BJ (cell line): ENCODE results near the gene CES3. TPM values are rescaled to one million over a fixed set of nuclear protein-coding genes. Genes with fewer than 3 reads are reported as not detected.
A peak's percentile ranks its signal among the peaks of the same experiment; 100 is the strongest.
"Not testable (repeated sequence)": the region's sequence is repeated elsewhere in the genome, so short reads cannot be mapped to it uniquely, and the experiment has no call there.

ENCODE experiments used
- CTCF ChIA-PET: fragments of 350-600 bp; formaldehyde crosslinking; extraction: SDS; loops from one replicate; lab custom pipeline; 2021; ENCODE audit warnings: antibody characterized with exemption, inconsistent platforms; lab: Yijun Ruan, JAX
- POLR2A ChIA-PET: fragments of 300-600 bp; sonication (Branson Sonifier 250); formaldehyde crosslinking; extraction: SDS; loops from one replicate; lab custom pipeline; 2021; ENCODE audit warnings: antibody characterized with exemption; lab: Charles Lee
- DNase-seq: peaks from one replicate; pipeline ENCODE4 v3.0.0-alpha.2; 2011; ENCODE audit warnings: low read depth
- H3K27me3 ChIP-seq: 2 replicates; pipeline ENCODE4 v1.6.0; 2011; ENCODE audit warnings: low read length; ENCODE audit not compliant: control insufficient read depth, insufficient read depth
- H3K36me3 ChIP-seq: 2 replicates; pipeline ENCODE4 v1.5.1; 2011; ENCODE audit warnings: low read length; ENCODE audit not compliant: control insufficient read depth, insufficient read depth
- H3K4me3 ChIP-seq: 2 replicates; pipeline ENCODE4 v1.5.1; 2011; ENCODE audit warnings: low read depth, mild to moderate bottlenecking, control low read depth, low read length
- CTCF ChIP-seq: IDR thresholded peaks from 2 replicates; pipeline ENCODE4 v1.5.1; 2011; ENCODE audit warnings: low read depth, mild to moderate bottlenecking, control low read depth, inconsistent platforms, low read length, moderate library complexity; ENCODE audit not compliant: insufficient read depth
- polyA plus RNA-seq: library from polyadenylated mRNA; depleted of rRNA; stranded (reverse); fragments of >200 nt; gene quantifications from 2 replicates; pipeline ENCODE4 v1.2.3, GENCODE V29; 2011

The CES3 gene
- polyA plus RNA-seq, 1 experiment, result 0.13 TPM

GRCh38 chr16:66930189-66930588 is 30.9 kb upstream of the CES3 start:
- DNase-seq, result no peak
- Histone ChIP-seq H3K36me3 (peaks cover 6% of the 10 kb centered on the region; the same call in 1 of the 2 replicates), H3K4me3 (no peak overlapping the region), H3K27me3 (no peaks in the 10 kb centered on the region)
- TF ChIP-seq CTCF, result no peak
- ChIA-PET POLR2A (no interaction called here), CTCF (interaction anchor here (1.4 to 4.8 kb wide), 2 partner anchors 34 to 255 kb away, joined by 3 to 29 read pairs; no protein-coding TSS in a partner anchor)

GRCh38 chr16:66931665-66932064 is 29.4 kb upstream of the CES3 start:
- no peak for DNase-seq
- CTCF ChIA-PET, result interaction anchor here (0.8 to 4.8 kb wide), 6 partner anchors 14 to 271 kb away, joined by 3 to 29 read pairs (median 3); no protein-coding TSS in a partner anchor

GRCh38 chr16:66932076-66932475 is 29.0 kb upstream of the CES3 start:
- Histone ChIP-seq H3K4me3 (no peak overlapping the region), H3K27me3 (no peaks in the 10 kb centered on the region), H3K36me3 (peaks cover 6% of the 10 kb centered on the region; the same call in 1 of the 2 replicates)
- DNase-seq, result no peak
- ChIA-PET CTCF (interaction anchor here (0.9 to 4.8 kb wide), 4 partner anchors 14 to 223 kb away, joined by 3 to 29 read pairs (median 5); no protein-coding TSS in a partner anchor), POLR2A (no interaction called here)
- TF ChIP-seq CTCF, result no peak

More at GRCh38 chr16:66931665-66932064, 29.4 kb upstream of the CES3 start:
- H3K4me3 ChIP-seq, result no peak overlapping the region
- POLR2A ChIA-PET, result interaction anchor here (0.6 kb wide), 1 partner anchor 247 kb away, joined by 4 read pairs; no protein-coding TSS in a partner anchor
- TF ChIP-seq CTCF, result no peak
- H3K27me3 ChIP-seq, result no peaks in the 10 kb centered on the region
- H3K36me3 ChIP-seq, result peaks cover 6% of the 10 kb centered on the region; the same call in 1 of the 2 replicates

- Histone ChIP-seq H3K4me3 (peak overlapping the region; percentile 74), H3K36me3 (peaks cover 15% of the 10 kb centered on the region), H3K27me3 (no peaks in the 10 kb centered on the region)
- ChIA-PET POLR2A (no interaction called here), CTCF (interaction anchor here (0.6 to 4.8 kb wide), 4 partner anchors 20 to 42 kb away, joined by 3 to 29 read pairs (median 4); no protein-coding TSS in a partner anchor)
- no peak for DNase-seq
- no peak for TF ChIP-seq CTCF
Observed at GRCh38 chr16:66933776-66934137, 27.3 kb upstream of the CES3 start.

GRCh38 chr16:66934138-66934838 is 26.8 kb upstream of the CES3 start, which contains the start of gene CIAO2B:
TSS of gene CIAO2B (minus strand) at chr16:66934402. CDS start at chr16:66934364, 38 bp downstream.
- no peaks in the 10 kb centered on the region for H3K27me3 ChIP-seq
- peaks cover 18% of the 10 kb centered on the region for H3K36me3 ChIP-seq
- no peak for DNase-seq
- ChIA-PET POLR2A (no interaction called here), CTCF (interaction anchor here (0.6 to 4.8 kb wide), 5 partner anchors 20 to 43 kb away, joined by 3 to 29 read pairs (median 4); no protein-coding TSS in a partner anchor)
- H3K4me3 ChIP-seq, result peak within 1 kb of the TSS; percentile 74
- TF ChIP-seq CTCF, result no peak

GRCh38 chr16:66934839-66935313 is 26.2 kb upstream of the CES3 start:
- H3K36me3 ChIP-seq, result peaks cover 21% of the 10 kb centered on the region
- DNase-seq, POLR2A ChIA-PET, H3K27me3 ChIP-seq: not testable (repeated sequence)
- CTCF ChIA-PET, result interaction anchor here (1.5 to 1.9 kb wide), 2 partner anchors 19 to 40 kb away, joined by 3 to 6 read pairs; no protein-coding TSS in a partner anchor
- peak overlapping the region; percentile 74 for H3K4me3 ChIP-seq
